Right hindlimb (tissue), 1 donor: ENCODE results near the gene SEPTIN10.
A peak's percentile ranks its signal among the peaks of the same experiment; 100 is the strongest.

ENCODE experiments used
- DNase-seq: peaks from one replicate; pipeline ENCODE4 v3.0.0-alpha.2; 2018

SEPTIN10 gene

GRCh38 chr2:109521233-109522062, 92.3 kb downstream of the SEPTIN10 start:
- no peak for DNase-seq

DNA sequence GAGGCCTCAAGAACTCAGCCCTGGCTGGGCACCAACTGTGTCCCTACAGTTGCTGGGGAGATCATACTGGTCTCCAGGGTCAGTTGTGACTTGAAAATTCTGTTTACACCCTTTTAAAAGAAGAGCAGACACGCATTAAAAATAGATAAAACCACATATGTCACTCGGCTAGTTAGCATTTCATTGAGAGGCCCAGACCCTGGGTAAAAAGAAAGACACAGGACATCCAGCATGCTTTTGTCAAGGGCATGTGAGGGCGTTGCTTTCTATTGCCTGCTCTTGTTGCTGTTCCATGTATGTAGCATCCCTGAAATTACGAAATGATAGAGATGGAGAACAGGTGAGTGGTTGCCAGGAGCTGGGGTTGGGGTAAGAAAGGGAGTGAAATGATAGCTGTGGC, 94.3 kb downstream of the SEPTIN10 start:
- no peak for DNase-seq

- no peak for DNase-seq
These were observed 96.5 kb downstream of the SEPTIN10 start for GRCh38 chr2:109517118-109517889.

DNA sequence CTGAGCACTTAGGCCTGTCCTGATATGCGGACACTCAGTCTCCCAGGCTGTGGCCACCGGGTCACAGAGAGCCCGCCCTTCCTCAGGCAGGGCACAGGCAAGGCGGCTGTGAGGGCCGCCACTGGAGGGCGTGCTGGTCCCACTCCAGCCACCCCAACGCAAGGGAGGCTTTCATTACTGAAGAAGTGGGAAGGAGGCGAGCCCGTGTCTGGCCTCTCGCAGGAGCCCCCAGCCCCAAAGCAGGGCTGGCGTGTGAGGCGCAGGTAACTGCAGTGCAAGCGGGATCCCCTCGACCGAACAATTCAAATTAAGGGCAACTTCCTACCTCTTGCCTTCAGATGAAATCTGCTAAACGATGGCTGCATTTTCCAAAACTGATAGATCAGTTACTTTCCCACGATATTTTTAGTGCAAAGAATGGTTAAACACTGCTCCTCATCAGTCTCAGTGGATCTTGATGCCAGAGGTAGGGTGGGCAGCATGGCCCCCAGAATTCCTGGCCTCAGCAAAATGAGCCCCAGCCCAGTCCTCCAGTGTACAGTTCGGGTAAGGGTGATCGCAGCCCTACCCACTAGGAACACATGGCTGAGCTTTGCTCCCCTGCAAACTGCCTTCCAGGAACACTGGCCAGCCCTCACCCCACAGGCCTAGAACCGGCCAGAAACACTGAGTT, 97.2 kb downstream of the SEPTIN10 start:
- peak; percentile 48 for DNase-seq

DNA sequence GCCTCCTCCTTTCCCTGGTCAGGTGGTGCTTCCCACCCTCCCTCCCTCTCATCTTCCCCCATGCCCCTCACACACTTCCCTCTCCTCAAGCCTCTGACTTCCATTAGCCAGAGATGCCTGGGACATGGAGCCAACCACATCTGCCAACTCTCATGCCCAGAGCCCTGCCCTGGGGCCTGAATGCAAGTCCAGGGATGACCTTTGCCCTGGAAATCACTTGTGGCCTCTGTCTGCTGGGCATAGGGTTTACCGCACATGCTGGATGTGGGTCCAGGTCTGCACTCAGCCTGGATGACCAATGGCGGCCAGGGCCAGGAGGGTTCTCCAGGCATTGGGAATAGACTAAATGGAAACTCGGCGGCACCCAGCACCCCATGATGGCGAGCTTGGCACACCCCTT, 98.9 kb downstream of the SEPTIN10 start:
- DNase-seq, result no peak

DNA sequence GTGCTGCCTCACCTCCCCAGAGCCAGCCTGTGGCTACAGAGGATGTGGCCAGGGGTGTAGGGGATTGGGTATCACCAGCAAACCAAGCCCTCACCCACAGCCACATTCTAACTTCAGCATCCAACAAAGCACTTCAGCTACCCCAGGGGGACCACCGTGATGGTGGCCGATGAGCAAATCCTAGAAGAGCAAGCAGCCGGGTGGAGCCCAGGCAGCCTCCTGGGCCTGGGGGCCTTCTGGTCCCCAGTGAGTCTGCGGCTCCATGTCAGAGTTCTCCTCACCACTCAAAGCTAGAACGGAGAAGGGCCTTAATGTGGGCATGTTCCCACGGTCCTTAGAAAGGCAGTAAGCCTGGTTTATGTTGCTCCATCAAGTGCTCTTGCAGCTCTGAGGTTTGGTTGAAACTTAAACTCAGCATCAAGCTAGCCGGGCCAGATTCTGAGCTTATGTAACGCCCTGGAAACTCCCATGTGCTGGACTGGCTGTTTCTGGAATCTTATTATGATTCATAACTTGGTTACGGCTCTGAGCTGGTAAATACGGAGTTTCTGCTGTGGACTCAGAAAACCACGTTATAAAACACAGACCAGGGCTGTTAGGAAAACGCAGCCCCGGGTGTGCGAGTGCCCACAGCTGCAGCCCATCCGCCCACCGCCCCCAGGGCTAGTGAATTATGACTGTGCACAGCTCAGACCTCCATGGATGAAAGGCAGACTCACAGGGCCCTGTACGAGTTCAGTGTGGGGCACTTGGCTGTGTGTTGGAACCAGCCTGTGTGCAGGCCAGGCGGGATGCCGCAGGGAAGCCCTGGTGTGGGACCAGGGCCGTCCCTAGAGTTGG, 99.8 kb downstream of the SEPTIN10 start:
- peak; percentile 75 for DNase-seq

DNA sequence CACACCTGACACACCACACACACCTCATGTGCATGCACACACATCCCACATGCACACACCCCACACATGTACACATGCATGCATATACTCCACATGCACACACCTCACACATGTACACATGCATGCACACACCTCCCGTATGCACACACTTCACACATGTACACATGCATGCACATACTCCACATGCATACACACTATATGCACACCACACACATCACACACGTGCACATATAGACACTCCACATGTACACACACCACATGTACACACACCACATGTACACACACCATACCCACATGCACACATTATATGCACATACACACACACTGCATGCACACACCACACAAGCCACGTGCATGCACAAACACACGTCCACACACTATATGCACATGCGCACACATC, 100.5 kb downstream of the SEPTIN10 start:
- DNase-seq, result no peak

- no peak for DNase-seq
These were observed 101.7 kb downstream of the SEPTIN10 start for GRCh38 chr2:109512076-109512475.

- no peak for DNase-seq
These were observed 102.6 kb downstream of the SEPTIN10 start for GRCh38 chr2:109511168-109511567.

DNA sequence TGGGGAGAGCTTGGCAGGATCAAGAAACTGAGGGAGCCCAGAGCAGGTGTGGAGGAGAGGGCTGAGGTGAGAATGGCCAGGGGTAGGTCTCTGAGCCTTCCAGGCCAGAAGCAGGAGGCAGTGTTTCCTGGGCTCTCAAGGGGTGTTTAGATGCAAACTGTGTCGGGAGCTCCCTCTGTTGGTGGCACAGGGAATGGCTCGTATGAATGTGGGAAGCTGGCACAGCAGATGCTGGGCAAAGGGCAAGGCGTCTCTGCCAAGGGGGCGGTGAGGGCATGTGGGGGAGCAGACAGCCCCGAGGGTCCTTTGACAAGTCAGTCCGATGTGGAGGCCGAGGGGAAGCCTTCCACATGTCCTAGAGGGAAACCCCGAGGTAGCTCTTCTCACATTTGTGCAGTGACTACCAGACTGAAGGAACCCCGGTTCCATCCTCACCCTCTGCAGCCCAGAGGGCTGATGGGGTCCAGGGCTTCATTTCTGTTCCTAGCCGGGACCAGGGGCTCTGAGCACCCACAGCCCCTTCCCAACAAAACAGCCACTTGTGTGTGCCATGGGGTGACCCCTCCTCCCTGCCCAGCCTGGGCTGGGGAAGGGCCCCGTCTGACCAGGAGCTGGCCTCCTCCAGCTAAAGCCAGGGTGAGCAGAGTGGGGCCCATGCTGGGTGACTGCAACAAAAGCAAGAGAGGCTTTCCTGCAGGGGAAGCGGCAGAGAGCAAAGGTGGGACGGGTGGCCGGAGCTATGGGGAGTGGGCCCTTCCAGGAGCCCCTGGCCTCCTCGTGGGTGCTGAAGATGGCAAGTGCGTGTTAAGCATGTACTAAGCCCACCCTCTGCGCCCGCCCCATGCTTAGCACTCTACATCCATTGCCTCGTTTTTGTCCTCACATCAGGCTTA, 103.4 kb downstream of the SEPTIN10 start:
- DNase-seq, result peak; percentile 77

GRCh38 chr2:109508556-109508955, 105.2 kb downstream of the SEPTIN10 start:
- no peak for DNase-seq

DNA sequence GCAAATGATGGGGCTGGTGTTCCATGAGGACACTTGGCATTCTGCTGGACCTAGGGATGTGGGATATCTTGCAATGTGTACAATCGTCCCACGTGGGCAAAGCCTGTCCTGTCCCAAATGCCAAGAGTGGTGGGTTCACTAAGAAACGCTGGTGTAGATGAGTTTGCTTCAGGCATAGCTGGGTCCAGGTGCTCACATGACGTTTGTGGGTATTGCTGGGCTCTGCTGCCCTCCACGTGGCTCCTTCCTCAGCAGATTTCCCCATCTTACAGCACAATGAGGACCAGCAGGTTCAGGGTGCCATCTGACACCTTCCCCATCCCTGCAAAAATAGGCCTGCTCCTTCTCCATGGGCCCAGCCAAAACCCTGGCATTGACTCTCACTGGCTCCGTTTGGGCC, 105.9 kb downstream of the SEPTIN10 start:
- no peak for DNase-seq

DNA sequence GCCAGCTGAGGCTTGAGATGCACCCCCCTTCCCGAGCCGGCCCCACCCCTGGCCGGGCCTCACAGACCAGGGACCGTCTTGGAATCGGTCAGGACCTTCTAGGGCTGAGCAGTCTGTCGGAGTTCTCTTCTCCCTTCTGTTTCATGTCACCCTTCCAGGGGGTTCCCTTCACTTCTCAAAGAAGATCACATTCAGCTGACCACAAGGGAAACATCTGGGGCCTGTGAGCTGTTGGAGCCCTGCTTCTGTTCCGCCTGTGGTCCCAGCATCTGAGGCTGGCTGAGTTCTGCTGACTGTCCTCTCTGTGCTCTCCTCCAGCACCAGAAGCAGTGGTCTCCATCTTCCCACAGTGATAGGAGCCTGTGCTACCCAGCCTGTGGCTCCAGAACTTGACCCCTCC, 106.5 kb downstream of the SEPTIN10 start:
- no peak for DNase-seq

DNA sequence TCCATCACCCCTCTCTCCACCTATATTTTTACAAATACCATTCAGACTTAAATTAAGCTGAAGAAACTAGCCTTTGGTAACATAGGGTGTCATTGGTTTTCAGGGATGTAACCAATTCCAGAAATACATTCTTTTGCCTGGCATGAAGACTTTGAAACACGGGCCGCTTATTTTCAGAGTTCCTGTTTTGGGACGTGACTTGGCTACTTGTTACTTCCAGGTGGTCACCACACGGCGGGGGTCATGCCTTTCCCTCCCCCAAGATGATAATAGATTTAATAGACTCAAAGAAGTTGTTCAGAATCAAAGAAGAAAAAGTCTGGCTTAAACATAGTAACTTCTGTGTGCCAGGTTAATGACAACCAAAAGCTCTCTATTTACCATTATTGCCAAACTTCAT, 110.6 kb downstream of the SEPTIN10 start:
- DNase-seq, result no peak

- no peak for DNase-seq
These were observed 112.3 kb downstream of the SEPTIN10 start for GRCh38 chr2:109501461-109501860.

DNA sequence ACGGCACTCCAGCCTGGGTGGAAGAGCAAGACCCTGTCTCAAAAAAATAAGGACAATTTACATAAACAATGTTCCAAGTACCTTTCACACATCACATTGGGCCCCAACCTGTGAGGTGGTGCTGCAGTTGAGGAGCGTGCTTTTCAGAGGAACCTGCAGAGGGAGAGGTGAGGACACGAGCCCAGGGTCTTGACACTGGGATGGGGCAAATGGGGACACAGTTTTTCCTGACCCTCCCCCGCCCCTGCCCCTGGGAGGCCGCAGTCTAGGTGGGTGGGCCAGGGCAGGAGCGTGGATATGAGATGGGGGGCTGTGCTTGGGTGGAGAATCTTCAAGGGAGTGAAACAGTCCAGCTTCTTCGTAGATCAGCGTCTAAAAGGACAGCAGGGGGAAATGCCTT, 112.9 kb downstream of the SEPTIN10 start:
- no peak for DNase-seq

GRCh38 chr2:109499566-109499965, 114.2 kb downstream of the SEPTIN10 start:
- peak; percentile 60 for DNase-seq

- DNase-seq, result no peak
These were observed 114.9 kb downstream of the SEPTIN10 start for GRCh38 chr2:109498906-109499305.

DNA sequence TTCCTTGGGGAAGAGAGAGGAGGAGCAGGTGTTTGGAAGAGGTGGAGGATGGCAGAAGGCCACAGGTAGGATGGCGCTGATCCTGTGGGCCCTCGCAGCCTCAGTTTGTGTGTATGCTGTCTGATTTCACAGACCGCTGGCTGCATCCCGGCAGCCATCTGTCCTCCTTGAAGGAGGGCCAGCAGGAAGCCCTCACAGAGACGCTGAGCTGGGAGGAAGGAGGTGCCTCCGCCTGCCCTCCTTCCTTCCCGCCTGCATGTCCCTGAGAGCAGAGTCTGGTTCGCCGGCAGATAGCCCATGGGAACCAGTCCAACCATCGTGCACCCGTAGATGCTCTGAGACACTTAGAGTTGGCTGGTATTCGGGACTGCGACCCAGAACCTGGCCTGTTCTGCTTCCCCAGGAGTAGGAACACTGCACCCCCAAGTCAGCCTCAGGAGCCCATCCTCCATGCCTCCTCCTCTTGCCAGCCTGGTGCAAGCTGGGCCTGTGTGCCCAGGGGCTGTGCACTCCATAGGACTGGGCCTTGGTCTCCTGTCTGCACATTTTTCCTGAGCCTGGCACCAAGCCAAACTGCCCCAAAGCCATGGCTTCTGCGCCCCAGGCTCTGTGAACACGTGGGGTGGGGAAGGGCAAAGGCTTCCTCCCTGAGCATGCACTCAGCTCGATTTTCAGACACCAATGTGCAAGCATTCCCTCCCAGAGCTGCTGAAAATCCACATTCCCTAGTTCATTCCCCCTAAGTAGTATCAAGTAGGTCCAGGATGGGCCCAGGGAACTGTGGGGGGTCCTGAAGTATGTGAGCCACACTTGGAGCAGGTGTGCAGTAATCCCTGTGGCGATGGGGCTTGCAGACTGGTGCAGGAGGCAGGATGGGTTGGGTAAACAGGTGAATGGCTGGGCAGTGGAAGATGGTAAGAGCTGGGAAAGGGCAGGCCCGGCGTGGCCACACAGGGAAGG, 115.6 kb downstream of the SEPTIN10 start:
- DNase-seq, result no peak

GRCh38 chr2:109497463-109497862, 116.3 kb downstream of the SEPTIN10 start:
- no peak for DNase-seq
